HG03159 (cell line): ENCODE results near the gene MX2.
"Not testable (repeated sequence)": the region's sequence is repeated elsewhere in the genome, so short reads cannot be mapped to it uniquely, and the experiment has no call there.

ENCODE experiments used
- ATAC-seq: cut with Tn5 transposase; IDR thresholded peaks from one replicate; pipeline ENCODE4 v1.9.1; 2021; ENCODE audit warnings: mild to moderate bottlenecking, moderate library complexity; ENCODE audit not compliant: unreplicated experiment

Gene MX2

DNA sequence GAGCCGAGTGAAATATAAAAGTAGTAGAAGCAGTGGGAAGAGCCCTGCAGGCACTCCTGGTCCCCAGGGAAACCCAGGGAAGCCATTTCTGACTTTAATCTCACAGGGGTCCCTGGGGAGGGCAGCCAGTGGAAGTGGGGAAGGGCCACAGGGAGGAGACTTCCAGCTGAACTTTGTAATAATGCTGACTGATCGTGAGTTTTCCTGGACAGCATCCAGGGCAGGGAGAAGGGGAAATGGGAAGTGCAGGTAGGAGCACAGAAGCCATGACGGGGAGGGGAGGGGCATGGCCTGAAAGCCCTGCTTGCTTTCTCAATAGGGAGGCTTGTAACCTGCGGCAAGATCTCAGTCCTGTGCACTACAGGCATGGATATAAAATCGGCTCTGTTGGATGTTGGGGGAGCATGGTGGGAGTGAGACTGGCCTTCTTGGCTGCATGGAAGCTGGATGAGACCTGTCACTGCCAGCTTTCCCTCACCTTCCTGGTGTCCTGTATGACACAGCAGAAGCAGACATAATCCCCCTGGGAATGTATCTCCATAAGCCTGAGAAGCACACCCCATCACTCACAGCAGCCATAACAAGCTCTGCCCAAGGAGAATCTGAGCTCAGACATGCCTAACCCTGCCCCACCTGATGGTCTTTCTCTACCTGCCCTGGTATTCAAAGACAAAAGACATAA is 49.1 kb downstream of the MX2 start:
- no peak for ATAC-seq

DNA sequence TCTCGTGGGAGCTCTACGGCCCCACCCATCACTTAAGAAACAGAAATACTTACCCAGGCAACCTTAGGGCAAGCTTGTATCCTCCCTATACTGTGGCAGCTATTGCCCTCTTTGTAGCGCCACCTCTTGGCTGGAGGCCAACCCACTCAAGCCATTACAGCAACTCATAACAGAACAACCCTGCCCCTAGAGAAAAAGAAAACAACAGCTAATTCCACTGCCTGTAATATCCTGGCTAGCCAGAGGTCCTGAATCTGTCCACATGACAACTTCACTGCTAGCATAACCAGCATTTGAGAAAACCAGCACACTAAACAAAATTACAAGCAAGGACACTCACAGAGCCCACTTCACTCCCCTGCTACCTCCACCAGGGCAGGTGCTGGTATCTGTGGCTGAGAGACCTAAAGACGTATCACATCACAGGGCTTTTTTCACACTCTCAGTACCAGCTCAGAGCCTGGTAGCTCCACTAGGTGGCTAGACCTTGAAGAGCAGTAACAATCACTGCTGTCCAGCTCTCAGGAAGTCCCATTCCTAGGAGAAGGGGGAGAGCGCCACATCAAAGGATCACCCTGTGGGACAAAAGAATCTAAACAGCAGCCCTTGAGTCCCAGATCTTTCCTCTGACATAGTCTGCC is 49.7 kb downstream of the MX2 start:
- no peak for ATAC-seq

DNA sequence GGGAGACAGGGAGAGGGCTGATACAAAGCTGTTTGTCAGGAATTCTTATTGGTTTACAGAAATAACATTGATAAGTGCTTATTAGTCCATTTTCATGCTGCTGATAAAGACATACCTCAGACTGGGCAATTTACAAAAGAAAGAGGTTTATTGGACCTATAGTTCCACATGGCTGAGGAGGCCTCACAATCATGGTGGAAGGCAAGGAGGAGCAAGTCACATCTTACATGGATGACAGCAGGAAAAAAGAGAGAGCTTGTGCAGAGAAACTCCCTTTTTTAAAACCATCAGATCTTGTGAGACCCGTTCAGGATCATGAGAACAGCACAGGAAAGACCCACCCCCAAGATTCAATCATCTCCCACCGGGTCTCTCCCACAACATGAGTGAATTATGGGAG is 55.7 kb downstream of the MX2 start:
- not testable (repeated sequence) for ATAC-seq

DNA sequence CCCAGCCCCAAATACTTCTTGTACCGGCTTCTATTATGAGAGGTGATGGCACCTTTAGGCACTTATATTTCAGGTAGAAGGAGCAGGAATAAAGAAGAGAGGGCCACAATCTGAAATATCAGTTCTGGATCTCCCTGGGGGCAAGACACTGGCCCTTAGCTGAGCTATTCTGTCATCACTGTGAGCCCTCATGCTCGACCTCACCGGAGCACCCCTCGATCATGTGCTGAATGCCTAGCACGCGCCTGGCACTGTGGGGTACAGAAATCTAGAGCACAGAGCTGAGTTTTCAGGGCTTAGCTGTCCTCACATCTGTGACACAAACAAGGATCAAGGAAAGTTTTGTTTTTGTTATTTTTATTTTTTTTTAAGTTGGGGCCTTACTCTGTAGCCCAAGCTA is 56.6 kb downstream of the MX2 start:
- no peak for ATAC-seq

DNA sequence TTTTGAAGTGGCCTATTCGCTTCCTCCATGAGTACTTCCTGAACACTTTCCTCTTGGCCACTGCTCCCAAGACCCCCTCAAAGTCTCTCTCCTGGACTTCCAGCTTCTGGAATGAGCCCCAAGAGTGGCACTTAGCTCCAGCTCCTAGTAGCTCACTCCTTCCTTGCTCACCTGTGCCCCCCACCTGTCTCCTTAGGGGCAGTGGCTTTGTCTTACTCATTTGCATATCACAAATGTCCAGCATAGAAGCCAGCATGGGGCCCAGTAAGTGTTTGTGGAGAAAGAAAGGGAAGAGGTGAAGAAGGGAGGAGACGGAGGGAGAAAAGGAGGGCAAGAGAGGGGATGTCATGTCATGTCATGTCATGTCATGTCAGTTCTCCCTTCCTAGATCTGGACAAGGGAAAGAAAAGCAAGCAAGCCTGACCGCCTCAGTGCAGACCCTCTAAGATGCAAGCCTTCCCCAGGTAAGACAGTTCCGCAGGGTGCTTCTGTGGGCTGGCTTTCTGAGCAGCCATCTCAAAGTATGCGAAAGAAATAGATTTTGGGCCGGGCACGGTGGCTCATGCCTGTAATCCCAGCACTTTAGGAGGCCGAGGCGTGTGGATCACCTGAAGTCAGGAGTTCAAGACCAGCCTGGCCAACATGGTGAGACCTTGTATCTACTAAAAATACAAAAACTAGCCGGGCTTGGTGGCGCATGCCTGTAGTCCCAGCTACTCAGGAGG is 57.3 kb downstream of the MX2 start:
- ATAC-seq, result no peak

DNA sequence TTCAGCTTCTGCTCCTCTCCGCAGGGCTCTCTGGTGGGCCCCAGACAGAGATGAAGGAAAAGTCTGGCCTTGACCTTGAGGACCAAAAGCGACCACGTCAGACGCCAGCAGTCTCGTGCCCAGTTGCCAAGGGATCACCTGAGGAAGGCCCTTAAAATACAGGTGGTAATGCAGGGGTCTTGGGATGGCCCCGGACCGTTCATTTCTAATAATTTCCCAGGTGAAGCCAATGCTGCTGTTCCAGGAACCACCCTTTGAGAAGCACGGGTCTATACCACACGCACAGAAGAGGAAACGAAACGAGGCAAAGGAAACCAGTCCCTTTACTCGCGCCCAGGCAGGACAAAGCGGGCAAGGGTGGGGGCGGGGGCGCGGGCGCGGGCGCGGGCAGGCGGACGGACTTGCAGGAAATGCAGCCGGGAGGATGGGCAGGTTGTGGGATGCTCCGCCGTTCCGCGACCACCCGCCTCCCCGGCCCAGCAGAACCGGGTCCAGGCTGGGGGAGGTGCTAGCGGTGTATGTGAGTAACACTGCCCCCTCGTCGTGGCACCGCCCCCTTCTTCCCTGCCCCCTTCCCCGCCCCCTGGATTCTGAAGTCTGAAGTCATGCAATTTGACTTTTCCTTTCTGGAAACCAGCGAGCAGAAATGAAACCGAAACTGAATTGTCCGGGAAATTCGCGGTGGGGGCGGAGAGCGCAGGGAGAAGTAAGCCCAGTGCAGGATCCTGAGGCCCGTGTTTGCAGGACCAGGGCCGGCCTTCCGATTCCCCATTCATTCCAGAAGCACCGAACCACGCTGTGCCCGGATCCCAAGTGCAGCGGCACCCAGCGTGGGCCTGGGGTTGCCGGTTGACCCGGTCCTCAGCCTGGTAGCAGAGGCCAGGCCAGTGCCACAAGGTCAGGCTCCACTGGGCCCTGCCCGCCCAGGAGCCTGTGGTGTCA is 58.4 kb downstream of the MX2 start:
- ATAC-seq, result peak; percentile 79

DNA sequence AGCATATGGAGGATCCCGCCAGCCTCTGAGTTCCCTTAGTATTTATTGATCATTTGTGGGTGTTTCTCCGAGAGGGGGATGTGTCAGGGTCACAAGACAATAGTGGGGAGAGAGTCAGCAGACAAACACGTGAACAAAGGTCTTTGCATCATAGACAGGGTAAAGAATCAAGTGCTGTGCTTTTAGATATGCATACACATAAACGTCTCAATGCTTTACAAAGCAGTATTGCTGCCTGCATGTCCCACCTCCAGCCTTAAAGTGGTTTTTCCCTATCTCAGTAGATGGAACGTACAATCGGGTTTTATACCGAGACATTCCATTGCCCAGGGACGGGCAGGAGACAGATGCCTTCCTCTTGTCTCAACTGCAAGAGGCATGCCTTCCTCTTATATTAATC is 59.2 kb downstream of the MX2 start:
- not testable (repeated sequence) for ATAC-seq

DNA sequence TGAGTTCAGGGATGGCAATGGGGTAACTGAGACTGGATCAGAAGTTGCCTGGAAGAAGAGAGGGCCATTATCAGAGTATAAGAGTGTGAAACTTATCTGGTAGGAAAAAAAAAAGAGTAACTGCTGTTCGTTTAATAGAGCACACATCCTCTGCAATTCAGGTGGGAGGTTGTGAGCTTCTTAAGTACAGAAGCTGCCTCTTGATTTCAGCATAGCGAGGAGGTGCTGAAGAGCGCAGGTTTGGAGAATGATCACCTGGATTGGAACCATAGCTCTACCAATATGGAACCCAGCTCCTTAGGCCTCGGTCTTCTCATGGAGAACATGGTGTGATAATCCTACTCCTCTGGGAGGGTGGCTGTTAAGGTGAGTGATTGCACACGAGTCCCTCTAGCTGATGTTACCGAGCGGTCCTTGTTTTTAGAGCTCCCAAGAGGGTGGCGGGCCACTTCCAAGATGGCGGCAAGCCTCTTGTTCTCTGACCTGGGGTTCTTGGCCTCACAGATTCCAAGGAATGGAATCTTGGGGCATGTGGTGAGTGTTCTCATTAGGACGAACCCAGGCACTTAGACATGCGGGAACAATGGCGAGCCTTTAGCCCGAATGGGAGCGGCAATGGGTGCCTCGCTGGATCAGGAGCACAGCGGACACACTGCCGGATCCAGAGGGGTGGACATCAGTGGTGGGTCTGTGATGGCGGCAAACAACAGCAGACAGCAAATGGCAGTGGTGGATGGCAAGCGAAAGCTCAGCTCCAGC is 60.9 kb downstream of the MX2 start:
- ATAC-seq, result no peak

DNA sequence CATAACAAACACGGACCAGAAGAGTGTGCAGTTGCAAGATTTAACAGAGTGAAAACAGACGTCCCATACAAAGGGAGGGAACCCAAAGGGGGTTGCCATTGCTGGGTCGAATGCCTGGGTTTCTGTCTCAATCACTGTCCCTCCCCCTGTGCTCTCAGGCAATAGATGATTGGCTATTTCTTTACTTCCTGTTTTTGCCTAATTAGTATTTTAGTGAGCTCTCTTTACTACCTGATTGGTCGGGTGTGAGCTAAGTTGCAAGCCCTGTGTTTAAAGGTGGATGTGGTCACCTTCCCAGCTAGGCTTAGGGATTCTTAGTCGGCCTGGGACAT is 61.4 kb downstream of the MX2 start:
- ATAC-seq, result not testable (repeated sequence)

DNA sequence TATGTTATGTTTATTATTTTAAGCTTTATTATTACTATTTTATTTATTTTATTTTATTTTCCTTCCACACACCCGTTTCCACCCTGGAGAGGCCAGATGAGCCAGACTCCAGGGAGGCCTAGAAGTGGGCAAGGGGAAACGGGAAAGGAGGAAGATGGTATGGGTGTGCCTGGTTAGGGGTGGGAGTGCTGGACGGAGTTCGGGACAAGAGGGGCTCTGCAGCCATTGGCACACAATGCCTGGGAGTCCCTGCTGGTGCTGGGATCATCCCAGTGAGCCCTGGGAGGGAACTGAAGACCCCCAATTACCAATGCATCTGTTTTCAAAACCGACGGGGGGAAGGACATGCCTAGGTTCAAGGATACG is 63.7 kb downstream of the MX2 start:
- ATAC-seq, result no peak

DNA sequence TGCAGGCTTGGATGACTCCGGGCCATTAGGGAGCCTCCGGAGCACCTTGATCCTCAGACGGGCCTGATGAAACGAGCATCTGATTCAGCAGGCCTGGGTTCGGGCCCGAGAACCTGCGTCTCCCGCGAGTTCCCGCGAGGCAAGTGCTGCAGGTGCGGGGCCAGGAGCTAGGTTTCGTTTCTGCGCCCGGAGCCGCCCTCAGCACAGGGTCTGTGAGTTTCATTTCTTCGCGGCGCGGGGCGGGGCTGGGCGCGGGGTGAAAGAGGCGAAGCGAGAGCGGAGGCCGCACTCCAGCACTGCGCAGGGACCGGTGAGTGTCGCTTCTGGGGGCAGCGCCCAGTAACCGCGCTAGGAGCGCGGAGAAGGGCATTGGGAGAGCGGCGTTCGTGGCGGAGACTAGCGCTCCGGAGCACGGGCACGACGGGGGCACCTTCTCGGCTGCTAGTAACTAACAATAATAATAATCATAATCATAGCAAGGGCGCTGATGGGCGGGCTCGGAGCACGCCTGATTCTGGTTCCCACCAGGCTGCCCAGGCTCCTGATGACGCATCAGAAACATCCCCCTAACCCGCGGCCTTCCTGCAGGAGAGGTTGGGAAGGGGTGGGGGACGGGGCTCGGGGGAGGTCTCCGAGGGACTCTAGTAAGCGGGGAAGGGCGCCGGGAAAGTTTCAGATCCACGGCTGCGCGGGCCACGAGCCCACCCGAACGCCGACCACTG is 64.3 kb downstream of the MX2 start, which contains the start of gene MX1:
Gene MX1, plus strand, starts transcription at position 286 of the 722 bp plus-strand sequence. CDS start 5,832 bp downstream, outside the sequence.
- peak; percentile 89 for ATAC-seq

DNA sequence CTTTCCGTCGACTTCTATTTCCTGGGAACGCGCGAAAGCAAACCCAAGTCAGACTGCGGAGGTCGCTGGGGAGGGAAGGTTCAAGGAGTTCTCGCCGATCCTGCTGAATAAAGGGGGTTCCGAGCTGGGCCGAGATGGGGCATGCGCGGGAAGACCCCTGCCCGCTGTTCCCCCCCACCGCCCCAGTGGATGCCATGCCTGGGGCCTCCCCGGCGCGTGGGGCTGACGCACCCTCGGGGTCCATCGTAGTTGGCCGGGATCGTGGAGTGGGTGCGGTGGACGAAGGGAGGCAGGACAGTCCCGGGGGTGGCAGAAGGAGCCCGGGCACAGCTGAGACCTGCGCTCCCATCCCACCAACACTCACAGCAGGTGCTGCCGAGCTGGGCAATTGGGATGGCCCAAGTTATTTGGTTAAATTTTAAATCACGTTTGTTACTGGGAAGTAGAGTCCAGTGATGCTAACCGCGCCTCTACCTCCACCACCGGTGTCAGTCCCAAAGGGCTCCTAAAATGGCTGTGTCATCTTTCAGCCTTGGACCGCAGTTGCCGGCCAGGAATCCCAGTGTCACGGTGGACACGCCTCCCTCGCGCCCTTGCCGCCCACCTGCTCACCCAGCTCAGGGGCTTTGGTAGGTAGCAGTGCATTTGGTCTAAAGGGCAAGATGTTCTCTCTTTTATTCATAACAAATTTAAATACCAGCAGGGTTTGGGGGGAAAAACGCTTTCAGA is 65.0 kb downstream of the MX2 start:
- ATAC-seq, result no peak

DNA sequence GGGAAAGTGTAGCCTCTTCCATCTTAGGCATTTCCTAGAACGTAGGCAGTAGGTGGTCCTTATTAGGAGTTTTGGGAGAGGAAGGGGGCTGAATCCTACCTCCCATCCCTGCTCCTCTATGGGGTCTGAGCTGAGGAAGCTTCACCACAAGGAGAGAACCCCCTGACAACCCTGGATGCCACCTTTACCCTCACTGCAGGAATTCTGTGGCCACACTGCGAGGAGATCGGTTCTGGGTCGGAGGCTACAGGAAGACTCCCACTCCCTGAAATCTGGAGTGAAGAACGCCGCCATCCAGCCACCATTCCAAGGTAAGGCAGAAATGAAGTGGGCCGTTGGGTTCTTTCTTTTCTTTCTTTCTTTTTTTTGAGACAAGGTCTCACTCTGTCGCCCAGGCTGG is 65.7 kb downstream of the MX2 start:
- no peak for ATAC-seq

DNA sequence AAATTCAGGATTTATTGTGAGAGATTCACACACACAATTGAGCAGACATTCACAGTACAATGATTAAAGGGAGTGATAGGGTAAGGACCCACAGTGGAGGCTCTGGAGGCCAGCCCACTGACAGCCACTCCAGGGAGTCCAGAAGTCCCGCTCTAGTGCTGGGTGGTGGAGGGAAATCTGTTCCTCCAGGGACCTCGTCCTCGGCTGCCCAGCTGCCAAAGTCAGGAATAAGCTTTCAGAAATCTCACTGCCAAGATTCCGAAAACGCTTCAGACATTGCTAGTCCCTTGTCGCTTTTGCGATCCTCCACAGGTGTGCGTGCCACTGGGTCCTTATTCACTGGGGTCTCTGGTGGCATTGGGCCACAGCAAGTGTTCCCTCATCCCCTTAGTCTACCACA is 66.5 kb downstream of the MX2 start:
- no peak for ATAC-seq

DNA sequence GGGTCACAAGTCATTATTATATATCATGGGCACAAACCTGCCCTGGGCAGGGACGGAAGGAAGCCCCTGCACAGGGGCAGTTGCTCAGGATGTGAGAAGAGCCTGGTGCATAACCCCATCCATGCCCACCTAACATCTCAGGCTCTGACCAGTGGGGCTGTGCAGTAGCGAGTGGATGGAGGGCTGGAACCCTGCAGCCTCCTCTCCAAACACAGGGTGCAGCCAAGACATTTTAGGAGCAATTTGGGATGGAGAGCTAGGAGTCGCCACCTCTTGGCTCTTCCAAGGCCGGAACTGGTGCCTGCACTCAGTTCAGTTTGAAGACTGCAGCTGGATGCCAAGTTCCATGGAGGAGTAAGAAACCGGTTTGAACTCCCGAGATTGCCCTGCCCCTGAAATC is 67.0 kb downstream of the MX2 start:
- no peak for ATAC-seq

DNA sequence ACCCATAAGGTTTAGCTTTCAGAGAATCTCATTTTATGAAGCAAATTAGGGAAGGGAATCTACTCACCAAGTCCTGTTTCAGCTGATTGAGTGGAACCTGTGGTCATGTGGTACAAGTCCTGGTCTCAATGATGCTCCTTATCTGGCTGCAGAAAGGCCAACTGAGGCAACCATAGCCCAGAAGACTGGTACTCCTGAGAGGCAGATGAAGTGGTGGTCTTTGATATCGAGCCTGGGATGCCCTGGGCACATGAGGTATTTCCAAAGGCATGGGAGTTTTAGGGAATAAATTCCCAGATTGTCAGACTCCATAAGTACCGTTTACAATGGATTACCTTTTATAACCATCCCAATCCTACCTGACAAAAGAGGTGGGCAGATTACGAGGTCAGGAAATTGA is 67.5 kb downstream of the MX2 start:
- ATAC-seq, result no peak

DNA sequence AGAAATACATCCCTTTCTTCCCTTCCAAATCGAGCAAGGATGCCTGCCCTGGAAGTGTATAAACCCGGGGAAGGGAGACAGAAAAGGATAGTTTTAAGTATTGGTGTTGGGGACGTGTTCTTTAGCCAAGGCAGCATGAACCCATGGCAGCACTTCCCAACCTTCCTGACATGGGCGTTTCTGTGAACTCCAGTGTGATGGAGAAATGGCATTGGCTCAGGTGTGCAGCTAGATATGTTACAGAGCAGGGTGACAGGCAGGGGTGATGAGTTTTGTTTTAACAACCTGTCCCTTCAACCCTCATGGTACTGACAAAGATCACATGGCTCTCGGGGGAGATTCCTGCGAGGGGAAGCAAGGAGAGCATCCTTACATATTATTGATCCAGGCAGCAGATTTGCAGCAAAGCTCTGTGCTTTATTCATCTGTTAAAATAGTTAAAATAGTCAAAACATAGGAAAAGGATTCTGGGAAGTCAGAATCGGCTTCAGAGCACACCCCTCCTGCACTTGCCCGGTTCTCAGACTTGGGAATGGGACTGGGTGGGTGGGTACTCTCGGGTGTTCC is 68.2 kb downstream of the MX2 start:
- ATAC-seq, result no peak

DNA sequence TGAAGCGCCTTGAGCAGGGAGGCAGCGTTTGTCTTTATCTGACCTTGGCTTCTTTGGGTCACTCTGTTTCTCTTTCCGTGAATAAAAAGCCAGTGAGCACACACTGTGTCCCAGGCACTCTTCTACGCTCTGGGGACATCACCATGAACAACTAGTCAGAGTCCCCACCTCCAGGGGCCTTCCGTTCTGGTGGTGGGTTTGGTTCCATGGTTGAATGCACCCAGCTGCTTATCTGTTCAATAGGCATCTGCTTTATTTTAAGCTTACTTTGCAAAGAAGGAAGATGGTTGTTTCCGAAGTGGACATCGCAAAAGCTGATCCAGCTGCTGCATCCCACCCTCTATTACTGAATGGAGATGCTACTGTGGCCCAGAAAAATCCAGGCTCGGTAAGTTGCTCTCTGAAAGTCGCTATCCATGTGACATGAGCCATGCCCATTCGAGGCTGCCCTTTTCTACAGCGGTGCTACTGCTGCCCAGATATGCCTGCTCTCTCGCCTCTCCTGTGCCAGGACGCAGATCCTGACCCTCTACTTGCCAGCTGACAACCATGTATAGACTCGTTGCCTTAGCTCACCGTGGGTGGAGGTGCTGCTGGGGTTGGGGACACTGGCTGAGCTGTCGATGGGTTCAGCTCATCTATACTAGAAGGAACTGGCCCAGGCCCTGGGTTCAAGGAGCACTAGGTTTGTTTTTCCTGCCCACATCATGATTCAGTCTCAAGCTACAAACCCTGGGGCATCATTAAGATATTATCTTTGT is 70.1 kb downstream of the MX2 start:
- peak; percentile 77 for ATAC-seq
